Astrocyte of the spinal cord (primary cell): ENCODE data around the gene PALM.

Experiments used
- DNase-seq: peaks from one replicate; pipeline ENCODE4 v3.0.0; 2011; ENCODE audit warnings: low read depth, low spot score
- H3K4me3 ChIP-seq: 2 replicates; pipeline ENCODE4 v1.5.1; 2011; ENCODE audit warnings: low read depth, mild to moderate bottlenecking, low read length, moderate library complexity
- CTCF ChIP-seq: IDR thresholded peaks from 2 replicates; pipeline ENCODE4 v1.5.1; 2012; ENCODE audit warnings: low read depth, mild to moderate bottlenecking, low read length, inconsistent platforms
- in situ Hi-C: cut with HindIII; loops from 2 replicates; pipeline ENCODE4 v1.10.0; 2017; ENCODE audit warnings: low sequenced_read_pairs

Gene PALM

GRCh38 chr19:793806-794205, 85.1 kb downstream of the PALM start:
- no peak for DNase-seq
- in situ Hi-C loops: no loop called here

GRCh38 chr19:795073-795611, 86.4 kb downstream of the PALM start:
- no peak overlapping the region for H3K4me3 ChIP-seq
- in situ Hi-C loops: no loop called here
- no peak for DNase-seq
- TF ChIP-seq CTCF: no peak

More at GRCh38 chr19:793806-794205, 85.1 kb downstream of the PALM start:
- no peak for TF ChIP-seq CTCF
- H3K4me3 ChIP-seq: no peak overlapping the region

- peak overlapping the region; percentile 61 for H3K4me3 ChIP-seq
- in situ Hi-C loops: no loop called here
- no peak for DNase-seq
- no peak for TF ChIP-seq CTCF
Observed at GRCh38 chr19:795691-796581, 87.2 kb downstream of the PALM start.

GRCh38 chr19:796692-797527, 88.2 kb downstream of the PALM start, which contains the start of gene PTBP1:
TSS of gene PTBP1 (plus strand) at chr19:797452. CDS start at chr19:797498, 46 bp downstream.
- in situ Hi-C loops: no loop called here

More at GRCh38 chr19:796692-797527, 88.2 kb downstream of the PALM start, which contains the start of gene PTBP1:
- peak; percentile 100 for DNase-seq
- H3K4me3 ChIP-seq: peak within 1 kb of the TSS; percentile 88
- no peak for TF ChIP-seq CTCF
